ENCODE data around the gene KHNYN.

The KHNYN gene

GRCh38 chr14:24431569-24432258 is 2.0 kb downstream of the KHNYN start (continued):
- TF ChIP-seq ZBTB44 (tag by site-specific recombination; IDR thresholded peaks at IDR 0.05) (no peak), ZNF777 (tag by site-specific recombination; IDR thresholded peaks at IDR 0.05; ENCODE audit: borderline replicate concordance) (no peak), ZBTB8A (tag by site-specific recombination; IDR thresholded peaks at IDR 0.05) (peak; percentile 90), ATF2 (tag by site-specific recombination; IDR thresholded peaks at IDR 0.05; ENCODE audit: low read depth) (no peak), ZNF112 (tag by site-specific recombination; IDR thresholded peaks at IDR 0.05) (no peak), ZNF202 (tag by site-specific recombination; IDR thresholded peaks at IDR 0.05; ENCODE audit: borderline replicate concordance) (no peak), SCRT1 (tag by site-specific recombination; IDR thresholded peaks at IDR 0.05; ENCODE audit: borderline replicate concordance) (no peak), ZFHX2 (tag by site-specific recombination; conservative IDR thresholded peaks at IDR 0.05) (peak; percentile 24; the same call in 1 of the 2 replicates), ZNF558 (tag by site-specific recombination; IDR thresholded peaks at IDR 0.05) (no peak), ZNF658 (tag by site-specific recombination; IDR thresholded peaks at IDR 0.05) (no peak), ZNF248 (tag by site-specific recombination; IDR thresholded peaks at IDR 0.05) (no peak), ZBTB11 (tag by site-specific recombination; conservative IDR thresholded peaks at IDR 0.05; ENCODE audit: low read depth) (no peak), ZBTB49 (tag by site-specific recombination; IDR thresholded peaks at IDR 0.05; ENCODE audit: low read depth) (no peak), ZNF843 (tag by site-specific recombination; IDR thresholded peaks at IDR 0.05) (no peak), ZNF747 (tag by site-specific recombination; IDR thresholded peaks at IDR 0.05) (no peak), ZNF239 (tag by site-specific recombination; IDR thresholded peaks at IDR 0.05) (no peak), ZNF148 (tag by site-specific recombination; IDR thresholded peaks at IDR 0.05; ENCODE audit: borderline replicate concordance) (no peak), ZNF629 (tag by site-specific recombination; IDR thresholded peaks at IDR 0.05) (peak; percentile 52), KLF8 (tag by site-specific recombination; IDR thresholded peaks at IDR 0.05) (peak; percentile 84), ZNF350 (tag by site-specific recombination; IDR thresholded peaks at IDR 0.05) (no peak), ZNF501 (tag by site-specific recombination; IDR thresholded peaks at IDR 0.05) (no peak), PRDM6 (tag by site-specific recombination; IDR thresholded peaks at IDR 0.05) (no peak), ZNF121 (tag by site-specific recombination; IDR thresholded peaks at IDR 0.05) (no peak), ZNF510 (tag by site-specific recombination; IDR thresholded peaks at IDR 0.05; ENCODE audit: insufficient replicate concordance) (no peak), BCL11B (tag by site-specific recombination; IDR thresholded peaks at IDR 0.05; ENCODE audit: low read depth) (no peak), ZNF433 (tag by site-specific recombination; IDR thresholded peaks at IDR 0.05; ENCODE audit: low read depth) (no peak), TCF7L2 (IDR thresholded peaks at IDR 0.05; ENCODE audit: borderline replicate concordance, low read depth, low read length) (no peak)

All from HEK293 (cell line).